Ishikawa (cell line): Measurements from ENCODE around the gene MITF.

Experiments
- CEBPB ChIP-seq: IDR thresholded peaks from 2 replicates; pipeline ENCODE4 v1.6.1; 2012
- CREB1 ChIP-seq: IDR thresholded peaks from 2 replicates; pipeline ENCODE4 v1.6.1; 2012; ENCODE audit warnings: low read depth
- EGR1 ChIP-seq: IDR thresholded peaks from 2 replicates; pipeline ENCODE4 v1.6.1; 2012
- EP300 ChIP-seq: IDR thresholded peaks from 2 replicates; pipeline ENCODE4 v1.6.1; 2012; ENCODE audit warnings: borderline replicate concordance
- FOXM1 ChIP-seq: IDR thresholded peaks from 2 replicates; pipeline ENCODE4 v1.6.1; 2012; ENCODE audit warnings: low read depth, borderline replicate concordance
- NFIC ChIP-seq: IDR thresholded peaks from 2 replicates; pipeline ENCODE4 v1.6.1; 2012
- RAD21 ChIP-seq: IDR thresholded peaks from 2 replicates; pipeline ENCODE4 v1.6.1; 2012; ENCODE audit warnings: low read depth
- TAF1 ChIP-seq: IDR thresholded peaks from 2 replicates; pipeline ENCODE4 v1.6.1; 2012; ENCODE audit warnings: low read depth, mild to moderate bottlenecking
- TCF12 ChIP-seq: IDR thresholded peaks from 2 replicates; pipeline ENCODE4 v1.6.1; 2012; ENCODE audit warnings: low read depth
- TEAD4 ChIP-seq: IDR thresholded peaks from 2 replicates; pipeline ENCODE4 v1.6.1; 2012
- YY1 ChIP-seq: IDR thresholded peaks from 2 replicates; pipeline ENCODE4 v1.6.1; 2012; ENCODE audit warnings: low read depth
- ZBTB7A ChIP-seq: IDR thresholded peaks from 2 replicates; pipeline ENCODE4 v1.6.1; 2012; ENCODE audit warnings: low read depth
- TF ChIP-seq, protein P1 (sequence below): IDR thresholded peaks from 2 replicates; pipeline ENCODE4 v1.6.1; 2012
- TF ChIP-seq, protein P2 (sequence below): IDR thresholded peaks from 2 replicates; pipeline ENCODE4 v1.6.1; 2012; ENCODE audit warnings: low read depth, mild to moderate bottlenecking
- TF ChIP-seq, protein P3 (sequence below): IDR thresholded peaks from 2 replicates; pipeline ENCODE4 v1.6.1; 2012

Gene MITF

DNA sequence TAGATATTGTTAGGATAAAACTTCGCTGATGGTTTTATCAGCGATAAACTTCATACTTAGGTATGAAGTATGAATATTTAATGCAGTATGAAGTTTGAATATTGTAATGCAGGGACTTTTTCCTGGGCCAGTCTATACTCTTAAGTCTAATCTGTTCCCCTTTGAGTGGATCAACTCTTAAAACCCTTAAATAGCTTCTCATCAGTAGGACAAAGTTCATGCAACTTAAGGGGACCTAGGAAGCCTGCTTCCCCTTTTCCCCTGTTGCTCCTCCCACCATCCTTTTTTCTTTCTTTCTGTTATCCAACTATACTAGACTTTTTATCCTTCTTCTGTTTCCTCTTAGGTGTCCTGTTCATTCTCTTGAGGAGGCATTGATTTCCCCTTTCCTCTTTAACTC is 78.7 kb downstream of the MITF start:
- TF ChIP-seq CEBPB: no peak
- TF ChIP-seq, protein P1, sequence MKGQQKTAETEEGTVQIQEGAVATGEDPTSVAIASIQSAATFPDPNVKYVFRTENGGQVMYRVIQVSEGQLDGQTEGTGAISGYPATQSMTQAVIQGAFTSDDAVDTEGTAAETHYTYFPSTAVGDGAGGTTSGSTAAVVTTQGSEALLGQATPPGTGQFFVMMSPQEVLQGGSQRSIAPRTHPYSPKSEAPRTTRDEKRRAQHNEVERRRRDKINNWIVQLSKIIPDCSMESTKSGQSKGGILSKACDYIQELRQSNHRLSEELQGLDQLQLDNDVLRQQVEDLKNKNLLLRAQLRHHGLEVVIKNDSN: no peak
- no peak for TF ChIP-seq TCF12
- no peak for TF ChIP-seq NFIC
- TF ChIP-seq EGR1: no peak
- no peak for TF ChIP-seq TAF1
- no peak for TF ChIP-seq RAD21
- TF ChIP-seq FOXM1: no peak
- TF ChIP-seq YY1: no peak
- no peak for TF ChIP-seq ZBTB7A
- TF ChIP-seq, protein P2, sequence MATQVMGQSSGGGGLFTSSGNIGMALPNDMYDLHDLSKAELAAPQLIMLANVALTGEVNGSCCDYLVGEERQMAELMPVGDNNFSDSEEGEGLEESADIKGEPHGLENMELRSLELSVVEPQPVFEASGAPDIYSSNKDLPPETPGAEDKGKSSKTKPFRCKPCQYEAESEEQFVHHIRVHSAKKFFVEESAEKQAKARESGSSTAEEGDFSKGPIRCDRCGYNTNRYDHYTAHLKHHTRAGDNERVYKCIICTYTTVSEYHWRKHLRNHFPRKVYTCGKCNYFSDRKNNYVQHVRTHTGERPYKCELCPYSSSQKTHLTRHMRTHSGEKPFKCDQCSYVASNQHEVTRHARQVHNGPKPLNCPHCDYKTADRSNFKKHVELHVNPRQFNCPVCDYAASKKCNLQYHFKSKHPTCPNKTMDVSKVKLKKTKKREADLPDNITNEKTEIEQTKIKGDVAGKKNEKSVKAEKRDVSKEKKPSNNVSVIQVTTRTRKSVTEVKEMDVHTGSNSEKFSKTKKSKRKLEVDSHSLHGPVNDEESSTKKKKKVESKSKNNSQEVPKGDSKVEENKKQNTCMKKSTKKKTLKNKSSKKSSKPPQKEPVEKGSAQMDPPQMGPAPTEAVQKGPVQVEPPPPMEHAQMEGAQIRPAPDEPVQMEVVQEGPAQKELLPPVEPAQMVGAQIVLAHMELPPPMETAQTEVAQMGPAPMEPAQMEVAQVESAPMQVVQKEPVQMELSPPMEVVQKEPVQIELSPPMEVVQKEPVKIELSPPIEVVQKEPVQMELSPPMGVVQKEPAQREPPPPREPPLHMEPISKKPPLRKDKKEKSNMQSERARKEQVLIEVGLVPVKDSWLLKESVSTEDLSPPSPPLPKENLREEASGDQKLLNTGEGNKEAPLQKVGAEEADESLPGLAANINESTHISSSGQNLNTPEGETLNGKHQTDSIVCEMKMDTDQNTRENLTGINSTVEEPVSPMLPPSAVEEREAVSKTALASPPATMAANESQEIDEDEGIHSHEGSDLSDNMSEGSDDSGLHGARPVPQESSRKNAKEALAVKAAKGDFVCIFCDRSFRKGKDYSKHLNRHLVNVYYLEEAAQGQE: no peak
- TF ChIP-seq CREB1: no peak

DNA sequence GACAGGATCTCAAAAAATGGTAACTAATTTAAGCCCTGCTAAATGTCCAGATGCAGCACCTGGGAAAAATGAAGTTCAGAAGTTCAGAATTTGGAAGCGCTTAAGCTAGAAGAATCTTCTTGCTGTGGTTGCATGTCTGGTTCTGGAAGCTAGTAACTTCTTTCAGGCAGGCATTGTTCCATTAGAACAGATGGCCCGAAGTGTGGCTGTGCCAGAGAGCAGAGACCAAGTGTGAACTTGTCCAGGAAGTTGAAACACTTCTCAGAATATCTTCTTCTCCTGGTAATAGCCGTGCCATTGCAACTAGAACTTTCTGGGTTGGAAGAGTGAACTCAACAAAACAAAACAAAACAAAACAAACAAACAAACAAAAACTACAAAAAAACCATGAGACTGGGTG is 80.0 kb downstream of the MITF start:
- TF ChIP-seq TCF12 (no peak), RAD21 (no peak), FOXM1 (no peak), CEBPB (no peak), TAF1 (no peak), YY1 (no peak), CREB1 (no peak)
- TF ChIP-seq, protein P1: no peak
- TF ChIP-seq, protein P2: no peak
- TF ChIP-seq, protein P3, sequence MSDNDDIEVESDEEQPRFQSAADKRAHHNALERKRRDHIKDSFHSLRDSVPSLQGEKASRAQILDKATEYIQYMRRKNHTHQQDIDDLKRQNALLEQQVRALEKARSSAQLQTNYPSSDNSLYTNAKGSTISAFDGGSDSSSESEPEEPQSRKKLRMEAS: no peak

DNA sequence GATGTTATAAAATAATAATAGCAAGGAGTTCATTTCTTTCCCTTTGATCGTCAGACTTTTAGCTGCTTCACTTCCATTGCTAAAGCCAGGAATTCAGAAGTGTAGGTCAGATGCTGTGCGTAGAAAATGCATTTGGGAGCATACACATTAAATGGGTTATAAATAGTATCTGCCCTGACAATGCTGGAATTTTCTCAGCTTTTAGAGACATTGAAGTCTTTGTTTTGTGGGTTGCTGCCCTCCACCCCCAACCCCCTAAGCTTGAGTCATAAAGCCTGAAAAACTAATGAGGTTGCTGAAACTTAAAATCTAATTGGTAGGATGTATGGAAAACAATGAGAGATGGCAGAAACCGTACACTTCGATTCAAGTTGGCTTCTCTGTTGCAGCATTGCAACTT is 81.9 kb downstream of the MITF start:
- TF ChIP-seq, protein P1: no peak
- TF ChIP-seq CEBPB (no peak), NFIC (no peak), EP300 (no peak), YY1 (no peak), EGR1 (no peak), ZBTB7A (no peak), TAF1 (no peak), RAD21 (no peak), TEAD4 (no peak), FOXM1 (no peak), CREB1 (no peak), TCF12 (no peak)
- TF ChIP-seq, protein P3: no peak
- TF ChIP-seq, protein P2: no peak

DNA sequence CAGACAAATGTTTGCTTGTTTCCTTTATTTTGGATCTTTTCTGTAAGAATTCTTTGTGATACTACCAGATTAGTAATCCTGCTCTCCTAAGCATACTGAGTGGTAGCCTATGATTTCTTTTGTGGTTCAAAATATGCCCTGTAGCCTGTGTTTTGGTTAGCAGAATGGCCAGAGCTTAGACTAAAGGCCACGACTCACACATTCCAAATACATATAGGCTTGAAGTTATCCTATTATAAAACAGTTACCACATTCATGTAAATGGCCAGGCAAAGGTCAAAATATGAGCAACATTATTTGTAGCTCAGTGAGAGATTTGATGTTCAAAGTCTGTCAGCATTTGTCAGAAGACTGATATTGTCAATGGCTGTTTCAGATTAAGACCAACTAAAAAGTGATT is 84.5 kb downstream of the MITF start:
- TF ChIP-seq NFIC (no peak), CEBPB (no peak), ZBTB7A (no peak)
- TF ChIP-seq, protein P2: no peak
- TF ChIP-seq, protein P1: no peak
- TF ChIP-seq, protein P3: no peak
